ENCODE data around the gene TPRKB.
"Not testable (repeated sequence)": the region's sequence is repeated elsewhere in the genome, so short reads cannot be mapped to it uniquely, and the experiment has no call there.

- not testable (repeated sequence) for TF ChIP-seq EZH2phosphoT487, CTCF (IDR thresholded peaks at IDR 0.05; ENCODE audit: low read length)
These were observed 19.4 kb downstream of the TPRKB start for GRCh38 chr2:73717695-73718094.
